Skeletal muscle tissue (tissue), 4 donors: ENCODE measurements around the gene RDH12. TPM values are rescaled to one million over a fixed set of nuclear protein-coding genes. Genes with fewer than 3 reads are reported as not detected.
"Not testable (repeated sequence)": the region's sequence is repeated elsewhere in the genome, so short reads cannot be mapped to it uniquely, and the experiment has no call there.

ENCODE experiments used
- H3K27ac ChIP-seq: one replicate; pipeline ENCODE4 v1.7.0; 2013; ENCODE audit warnings: mild to moderate bottlenecking, low read depth, low read length, inconsistent platforms
- H3K27me3 ChIP-seq, 3 donors: one replicate each; pipeline ENCODE4 v1.7.0; 2013; ENCODE audit warnings: low read length in 3 of 3; ENCODE audit not compliant: control insufficient read depth in 3 of 3, insufficient read depth in 3 of 3
- H3K36me3 ChIP-seq, 3 donors: one replicate each; pipeline ENCODE4 v1.7.0; 2013; ENCODE audit warnings: low read length in 3 of 3; ENCODE audit not compliant: control insufficient read depth in 3 of 3, insufficient read depth in 3 of 3
- H3K4me1 ChIP-seq, 3 donors: one replicate each; pipeline ENCODE4 v1.7.0; 2013; ENCODE audit warnings: low read length in 3 of 3, mild to moderate bottlenecking in 3 of 3; ENCODE audit not compliant: control insufficient read depth in 3 of 3, insufficient read depth in 3 of 3
- H3K4me3 ChIP-seq, 3 donors: one replicate each; pipeline ENCODE4 v1.7.0; 2013; ENCODE audit warnings: low read length in 3 of 3
- H3K9ac ChIP-seq, 3 donors: one replicate each; pipeline ENCODE4 v1.7.0; 2013; ENCODE audit warnings: low read length in 3 of 3, mild to moderate bottlenecking in 3 of 3, moderate library complexity in 2 of 3, low read depth in 1 of 3
- H3K9me3 ChIP-seq, 3 donors: one replicate each; pipeline ENCODE4 v1.7.0; 2013; ENCODE audit warnings: low read length in 3 of 3; ENCODE audit not compliant: control insufficient read depth in 3 of 3
- total RNA-seq: library from RNA; depleted of rRNA; stranded (reverse); fragments of >200 nt; gene quantifications from one replicate; pipeline ENCODE4 v1.2.3, GENCODE V29; 2014
- donor health status: Osteomylitis.

Gene RDH12
- total RNA-seq, 1 donor from 2014 or later: 0.52 TPM

- H3K4me3 ChIP-seq: no peak overlapping the region
- H3K4me1 ChIP-seq: peaks cover 0 to 7% (median 7%) of the 10 kb centered on the region in 3 donors
- no peak overlapping the region for H3K9ac ChIP-seq
- H3K9me3 ChIP-seq: no peaks in the 10 kb centered on the region
- H3K36me3 ChIP-seq: peaks cover 0 to under 1% (median 0%) of the 10 kb centered on the region in 3 donors
- no peak overlapping the region for H3K27ac ChIP-seq
- H3K27me3 ChIP-seq: no peaks in the 10 kb centered on the region
Measured at GRCh38 chr14:67697006-67697405, 4.7 kb upstream of the RDH12 start.

DNA sequence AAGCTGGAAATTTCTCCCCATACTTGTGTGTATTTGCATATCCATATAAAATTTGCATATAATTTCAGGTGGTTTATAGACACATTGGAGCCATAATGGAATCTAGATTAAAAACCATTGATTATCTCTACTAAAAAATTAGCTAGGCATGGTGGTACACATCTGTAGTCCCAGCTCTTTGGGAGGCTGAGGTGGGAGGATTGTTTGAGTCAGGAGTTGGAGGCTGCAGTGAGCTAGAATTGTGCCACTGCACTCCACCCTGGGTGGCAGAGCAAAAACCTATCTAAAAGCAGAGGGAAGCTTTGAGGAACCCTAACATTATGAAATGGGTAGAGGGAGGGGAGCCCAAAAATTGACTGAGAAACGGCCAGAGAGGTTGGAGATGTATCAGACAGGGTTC is 3.5 kb upstream of the RDH12 start:
- Histone ChIP-seq H3K4me3 (no peak overlapping the region), H3K4me1 (peaks cover 0 to 7% (median 7%) of the 10 kb centered on the region in 3 donors), H3K9me3 (no peaks in the 10 kb centered on the region), H3K27ac (no peak overlapping the region), H3K9ac (no peak overlapping the region), H3K27me3 (no peaks in the 10 kb centered on the region), H3K36me3 (no peaks in the 10 kb centered on the region)

- Histone ChIP-seq H3K4me1 (no peaks in the 10 kb centered on the region), H3K4me3 (no peak overlapping the region), H3K27me3 (no peaks in the 10 kb centered on the region), H3K9ac (no peak overlapping the region), H3K27ac (no peak overlapping the region), H3K9me3 (no peaks in the 10 kb centered on the region), H3K36me3 (no peaks in the 10 kb centered on the region)
Measured at GRCh38 chr14:67703997-67704396, 2.3 kb downstream of the RDH12 start.

DNA sequence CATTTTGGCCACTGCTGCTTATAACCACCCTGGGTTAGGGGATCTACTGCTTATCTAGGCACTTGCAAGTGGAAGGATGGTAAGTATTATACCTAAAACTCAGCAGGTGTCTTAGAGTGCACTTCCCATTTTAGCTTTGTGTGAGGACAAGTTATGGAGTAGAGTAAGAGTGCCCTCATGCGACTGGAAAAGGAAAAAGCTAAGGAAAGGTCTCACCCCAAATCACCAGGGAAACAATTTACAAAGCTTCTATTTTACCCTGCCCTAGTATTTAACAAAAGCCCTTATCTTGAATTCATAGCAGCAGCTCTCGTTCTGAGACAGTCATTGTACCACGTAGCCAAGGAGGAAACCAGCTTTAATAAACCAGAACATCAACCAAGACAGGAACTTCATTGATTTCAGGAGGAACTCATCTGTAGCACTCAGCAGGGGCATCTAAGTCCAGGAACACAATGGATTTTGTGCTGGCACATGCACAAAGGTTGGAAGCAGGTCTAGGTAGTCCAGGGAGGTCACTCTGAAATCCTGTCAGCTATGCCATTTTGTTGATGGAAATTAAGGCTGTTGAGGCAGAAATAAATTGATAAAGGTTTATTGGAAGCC is 2.9 kb downstream of the RDH12 start:
- Histone ChIP-seq H3K27ac (no peak overlapping the region), H3K9me3 (no peaks in the 10 kb centered on the region), H3K36me3 (no peaks in the 10 kb centered on the region), H3K27me3 (no peaks in the 10 kb centered on the region), H3K4me3 (no peak overlapping the region), H3K4me1 (no peaks in the 10 kb centered on the region), H3K9ac (no peak overlapping the region)

DNA sequence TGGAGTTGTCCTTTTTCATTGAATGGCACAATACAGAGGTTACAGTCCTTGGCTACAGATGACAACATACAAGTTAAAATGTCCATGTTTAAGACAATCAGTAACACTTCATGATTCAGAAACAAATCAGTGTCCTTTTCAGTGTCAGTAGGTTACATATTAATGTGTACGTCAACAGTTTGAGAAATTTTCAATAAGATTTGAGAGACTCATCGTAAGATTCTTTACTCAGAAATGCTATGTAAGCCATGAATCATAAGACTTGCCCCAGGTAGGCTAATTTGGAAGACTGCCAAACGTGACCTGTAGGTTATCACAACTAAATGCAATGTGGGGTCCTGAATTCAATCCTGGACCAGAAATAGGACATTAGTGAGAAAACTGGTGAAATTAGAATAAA is 3.5 kb downstream of the RDH12 start:
- Histone ChIP-seq H3K9ac (no peak overlapping the region), H3K9me3 (no peaks in the 10 kb centered on the region), H3K4me1 (no peaks in the 10 kb centered on the region), H3K27ac (no peak overlapping the region), H3K27me3 (no peaks in the 10 kb centered on the region), H3K36me3 (no peaks in the 10 kb centered on the region), H3K4me3 (no peak overlapping the region)

- H3K4me1 ChIP-seq, H3K27me3 ChIP-seq, H3K9me3 ChIP-seq, H3K4me3 ChIP-seq, H3K27ac ChIP-seq, H3K9ac ChIP-seq, H3K36me3 ChIP-seq: not testable (repeated sequence)
Measured at GRCh38 chr14:67709346-67709745, 7.7 kb downstream of the RDH12 start.

- not testable (repeated sequence) for H3K4me1 ChIP-seq, H3K9me3 ChIP-seq, H3K4me3 ChIP-seq, H3K27ac ChIP-seq, H3K27me3 ChIP-seq, H3K36me3 ChIP-seq, H3K9ac ChIP-seq
Measured at GRCh38 chr14:67709796-67710195, 8.1 kb downstream of the RDH12 start.

DNA sequence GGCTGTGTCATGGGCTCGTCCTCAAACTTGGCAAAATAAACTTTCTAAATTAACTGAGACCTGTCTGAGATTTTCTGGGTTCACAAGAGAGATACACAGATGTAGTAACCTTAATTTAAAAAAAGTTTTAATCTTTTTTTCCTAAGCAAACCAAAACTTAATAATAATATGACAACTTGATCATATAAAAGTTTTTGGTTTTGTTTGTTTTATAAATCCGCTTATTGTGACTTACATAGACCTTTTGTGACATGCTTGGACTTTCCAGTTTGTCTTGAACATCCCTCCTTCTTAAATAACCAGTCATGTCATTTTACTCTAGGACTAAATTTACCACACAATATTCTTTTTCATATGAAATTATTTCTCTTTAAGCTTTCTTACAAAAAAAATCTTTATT is 8.5 kb downstream of the RDH12 start:
- H3K9ac ChIP-seq: no peak overlapping the region
- no peaks in the 10 kb centered on the region for H3K36me3 ChIP-seq
- H3K27ac ChIP-seq: no peak overlapping the region
- H3K9me3 ChIP-seq: no peaks in the 10 kb centered on the region
- no peaks in the 10 kb centered on the region for H3K27me3 ChIP-seq
- no peak overlapping the region for H3K4me3 ChIP-seq
- no peaks in the 10 kb centered on the region for H3K4me1 ChIP-seq

- Histone ChIP-seq H3K9me3 (no peaks in the 10 kb centered on the region), H3K36me3 (no peaks in the 10 kb centered on the region), H3K27ac (no peak overlapping the region), H3K27me3 (no peaks in the 10 kb centered on the region), H3K4me1 (peaks cover 3 to 8% (median 6%) of the 10 kb centered on the region in 3 donors), H3K4me3 (no peak overlapping the region), H3K9ac (no peak overlapping the region)
Measured at GRCh38 chr14:67717048-67717447, 15.4 kb downstream of the RDH12 start.

DNA sequence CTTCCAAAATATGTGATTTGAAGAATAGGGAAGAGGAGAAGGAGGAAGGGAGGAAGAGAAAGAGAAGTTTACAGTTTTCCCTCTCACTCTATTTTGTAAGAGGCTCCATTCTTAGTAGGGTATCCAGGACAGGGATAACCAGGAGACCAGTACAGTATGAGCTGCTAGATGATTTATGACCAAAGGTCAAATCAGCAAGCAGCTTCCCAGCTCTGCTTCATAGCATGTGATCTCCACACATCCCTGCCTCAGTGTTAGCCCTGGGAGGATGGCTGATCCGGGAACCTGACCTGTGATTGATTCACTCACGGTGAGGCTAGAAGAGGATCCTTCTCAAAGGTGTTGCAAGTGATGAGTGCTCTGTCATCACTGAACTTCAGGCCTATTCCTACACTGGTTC is 16.6 kb downstream of the RDH12 start:
- Histone ChIP-seq H3K27me3 (no peaks in the 10 kb centered on the region), H3K9ac (no peak overlapping the region), H3K4me3 (no peak overlapping the region), H3K9me3 (no peaks in the 10 kb centered on the region), H3K36me3 (no peaks in the 10 kb centered on the region), H3K27ac (no peak overlapping the region), H3K4me1 (peaks cover 11 to 15% (median 13%) of the 10 kb centered on the region in 3 donors)

GRCh38 chr14:67719385-67719784 is 17.7 kb downstream of the RDH12 start:
- not testable (repeated sequence) for H3K9ac ChIP-seq, H3K36me3 ChIP-seq, H3K27me3 ChIP-seq, H3K9me3 ChIP-seq, H3K27ac ChIP-seq, H3K4me3 ChIP-seq
- H3K4me1 ChIP-seq: peaks cover 11 to 15% (median 13%) of the 10 kb centered on the region in 3 donors
